GM23338 (cell line): ENCODE results near the gene TPO. TPM values are rescaled to one million over a fixed set of nuclear protein-coding genes. Genes with fewer than 3 reads are reported as not detected.

ENCODE experiments used
- ATAC-seq: fragments of 200-7000 bp; cut with Tn5 transposase; 3 replicates; pipeline ENCODE4 v1.9.1; 2020
- DNase-seq: peaks from one replicate; pipeline ENCODE4 v3.0.0-alpha.2; 2015; ENCODE audit warnings: low spot score
- H2AFZ ChIP-seq: fragments of 200-600 bp; sonication (generic); 2 replicates; pipeline ENCODE4 v1.8.0; 2016; ENCODE audit warnings: antibody characterized with exemption, mild to moderate bottlenecking, moderate library complexity
- H3F3A ChIP-seq: fragments of 200-600 bp; sonication (generic); replicated peaks from 2 replicates; pipeline ENCODE4 v1.8.0; 2017; ENCODE audit warnings: antibody characterized with exemption, mixed run types, low read depth
- H3K27ac ChIP-seq: fragments of 200-600 bp; sonication (generic); 2 replicates; pipeline ENCODE4 v1.6.1; 2016; ENCODE audit warnings: low read depth
- H3K27me3 ChIP-seq: fragments of 200-600 bp; sonication (generic); 2 replicates; pipeline ENCODE4 v1.8.0; 2016; ENCODE audit warnings: mild to moderate bottlenecking, mixed run types, moderate library complexity; ENCODE audit not compliant: insufficient read depth
- H3K36me3 ChIP-seq: fragments of 200-600 bp; sonication (generic); 2 replicates; pipeline ENCODE4 v1.8.0; 2016; ENCODE audit warnings: mild to moderate bottlenecking; ENCODE audit not compliant: insufficient read depth
- H3K4me1 ChIP-seq: fragments of 200-600 bp; sonication (generic); 2 replicates; pipeline ENCODE4 v1.8.0; 2016; ENCODE audit warnings: mild to moderate bottlenecking, moderate library complexity; ENCODE audit not compliant: insufficient read depth
- H3K4me2 ChIP-seq: fragments of 200-600 bp; sonication (generic); 2 replicates; pipeline ENCODE4 v1.7.1; 2017; ENCODE audit warnings: mixed run types
- H3K4me3 ChIP-seq: fragments of 200-600 bp; sonication (generic); 2 replicates; pipeline ENCODE4 v1.6.1; 2016; ENCODE audit warnings: mixed run types
- H3K79me2 ChIP-seq: fragments of 200-600 bp; sonication (generic); replicated peaks from 2 replicates; pipeline ENCODE4 v1.8.0; 2017; ENCODE audit warnings: mild to moderate bottlenecking; ENCODE audit not compliant: insufficient read depth
- H3K9me2 ChIP-seq: fragments of 200-600 bp; sonication (generic); 2 replicates; pipeline ENCODE4 v1.8.0; 2017; ENCODE audit not compliant: insufficient read depth
- H4K20me1 ChIP-seq: fragments of 200-600 bp; sonication (generic); replicated peaks from 2 replicates; pipeline ENCODE4 v1.8.0; 2017; ENCODE audit warnings: mild to moderate bottlenecking; ENCODE audit not compliant: insufficient read depth
- H3K27ac Mint-ChIP-seq: 2 replicates; pipeline ENCODE4 v1.8.0; 2020; ENCODE audit warnings: inconsistent platforms, mild to moderate bottlenecking, moderate library complexity, mixed read lengths
- H3K27me3 Mint-ChIP-seq: 3 replicates; pipeline ENCODE4 v1.8.0; 2022; ENCODE audit warnings: low read depth, mild to moderate bottlenecking, moderate library complexity, mixed read lengths, inconsistent platforms; ENCODE audit not compliant: insufficient read depth, poor library complexity
- H3K36me3 Mint-ChIP-seq: 3 replicates; pipeline ENCODE4 v1.8.0; 2021; ENCODE audit warnings: low read depth, mild to moderate bottlenecking, inconsistent platforms, moderate library complexity, mixed read lengths
- H3K4me1 Mint-ChIP-seq: 3 replicates; pipeline ENCODE4 v1.8.0; 2020; ENCODE audit warnings: mild to moderate bottlenecking, inconsistent platforms, mixed read lengths
- H3K4me3 Mint-ChIP-seq: 3 replicates; pipeline ENCODE4 v1.8.0; 2021; ENCODE audit warnings: moderate library complexity, mild to moderate bottlenecking, inconsistent platforms, mixed read lengths
- H3K9me3 Mint-ChIP-seq: 3 replicates; pipeline ENCODE4 v1.8.0; 2020; ENCODE audit warnings: moderate library complexity, mild to moderate bottlenecking, inconsistent platforms, mixed read lengths
- CREB1 ChIP-seq: fragments of 250-450 bp; sonication (Bioruptor Pico); IDR thresholded peaks from 2 replicates; pipeline ENCODE4 v1.5.0; 2020; ENCODE audit warnings: low read depth, mild to moderate bottlenecking, moderate library complexity
- CTCF ChIP-seq, 2 experiments: fragments of 200-600 bp in 1 of 2; sonication (generic) in 1 of 2; conservative IDR thresholded peaks; 2 replicates each; pipeline versions ENCODE4 v1.5.1 to v1.6.1; 2016 to 2017; ENCODE audit warnings: antibody characterized with exemption in 2 of 2, low read depth in 2 of 2, mild to moderate bottlenecking in 2 of 2, moderate library complexity in 1 of 2
- ETS1 ChIP-seq: IDR thresholded peaks from 2 replicates; pipeline ENCODE4 v1.6.1; 2016; ENCODE audit warnings: antibody characterized with exemption
- EZH2 ChIP-seq: fragments of 200-600 bp; sonication (generic); IDR thresholded peaks from one replicate; pipeline ENCODE4 v1.8.0; 2017; ENCODE audit warnings: antibody characterized with exemption, mild to moderate bottlenecking, low read depth; ENCODE audit not compliant: unreplicated experiment
- EZH2phosphoT487 ChIP-seq: fragments of 200-600 bp; sonication (generic); IDR thresholded peaks from one replicate; pipeline ENCODE4 v1.8.1; 2018; ENCODE audit warnings: antibody characterized with exemption; ENCODE audit not compliant: unreplicated experiment
- JUNB ChIP-seq: IDR thresholded peaks from one replicate; pipeline ENCODE4 v1.6.1; 2016; ENCODE audit warnings: antibody characterized with exemption; ENCODE audit not compliant: unreplicated experiment
- POLR2AphosphoS5 ChIP-seq: IDR thresholded peaks from 2 replicates; pipeline ENCODE4 v1.6.1; 2016; ENCODE audit warnings: antibody characterized with exemption, low read depth
- REST ChIP-seq: IDR thresholded peaks from one replicate; pipeline ENCODE4 v1.6.1; 2018; ENCODE audit warnings: antibody characterized with exemption; ENCODE audit not compliant: unreplicated experiment
- STAT1 ChIP-seq: IDR thresholded peaks from one replicate; pipeline ENCODE4 v1.6.1; 2016; ENCODE audit warnings: antibody characterized with exemption; ENCODE audit not compliant: unreplicated experiment
- ZNF114 ChIP-seq: fragments of 250-450 bp; sonication (Bioruptor Pico); IDR thresholded peaks from 2 replicates; pipeline ENCODE4 v1.5.0; 2020; ENCODE audit warnings: mild to moderate bottlenecking, moderate library complexity
- ZNF462 ChIP-seq: fragments of 250-450 bp; sonication (Bioruptor Pico); IDR thresholded peaks from 2 replicates; pipeline ENCODE4 v1.5.0; 2020; ENCODE audit warnings: mild to moderate bottlenecking, moderate library complexity
- polyA plus RNA-seq: library from polyadenylated mRNA; unstranded; fragments of >200 nt; fragmentation: Nextera tagmentation; extraction: Ambion mirVana; gene quantifications from 2 replicates; pipeline ENCODE4 v1.2.1, GENCODE V29; 2016
- total RNA-seq: library from RNA; depleted of rRNA; stranded (reverse); fragments of >200 nt; shearing (Covaris generic); gene quantifications from 2 replicates; pipeline ENCODE4 v1.2.3, GENCODE V29; 2014

TPO gene
- total and polyA plus RNA-seq, 2 experiments from 2014 or later, result 0.74 TPM; not detected in 1

- no peak for TF ChIP-seq REST
These were observed 15.9 kb upstream of the TPO start (continued) for GRCh38 chr2:1397350-1397749.

GRCh38 chr2:1398191-1398590 is 15.1 kb upstream of the TPO start:
- Histone ChIP-seq H3K36me3 (no peaks in the 10 kb centered on the region), H3K4me2 (no peak overlapping the region), H3K79me2 (no peaks in the 10 kb centered on the region), H3K4me3 (no peak overlapping the region), H3K27me3 (no peaks in the 10 kb centered on the region), H2AFZ (no peak overlapping the region; the same call in 1 of the 2 replicates), H3K9me2 (no peaks in the 10 kb centered on the region), H3K4me1 (no peaks in the 10 kb centered on the region), H4K20me1 (no peaks in the 10 kb centered on the region), H3K27ac (no peak overlapping the region), H3F3A (no peaks in the 10 kb centered on the region)
- peaks cover 5% of the 10 kb centered on the region; the same call in 2 of the 3 replicates for H3K4me1 Mint-ChIP-seq
- H3K27ac Mint-ChIP-seq, result no peak overlapping the region
- no peaks in the 10 kb centered on the region for H3K36me3 Mint-ChIP-seq
- ATAC-seq (no peak), DNase-seq (no peak)
- H3K9me3 Mint-ChIP-seq, result peaks cover 4% of the 10 kb centered on the region
- peaks cover 8% of the 10 kb centered on the region for H3K27me3 Mint-ChIP-seq
- no peak overlapping the region for H3K4me3 Mint-ChIP-seq
- TF ChIP-seq EZH2, result no peak
- TF ChIP-seq STAT1, result no peak
- no peak for TF ChIP-seq JUNB
- no peak for TF ChIP-seq ZNF462 (CRISPR knock-in tag)
- TF ChIP-seq ETS1, result no peak
- no peak for TF ChIP-seq CREB1 (CRISPR knock-in tag)
- no peak for TF ChIP-seq POLR2AphosphoS5
- no peak for TF ChIP-seq CTCF (conservative IDR thresholded peaks at IDR 0.05; ENCODE audit: low read depth in 2 of 2)
- TF ChIP-seq EZH2phosphoT487, result no peak
- TF ChIP-seq ZNF114 (CRISPR knock-in tag), result no peak
